Endothelial cell of umbilical vein (primary cell): Measurements from ENCODE around the gene AUTS2. TPM values are rescaled to one million over a fixed set of nuclear protein-coding genes. Genes with fewer than 3 reads are reported as not detected.

Source experiments
- BruUV-seq: library from RNA; stranded (reverse); fragments of 400-500 nt; replicated peaks from 2 replicates; lab custom pipeline; 2021; lab: Mats Ljungman, UMichigan
- CTCF ChIA-PET: fragments of 300-600, 350-600 bp; sonication (Branson Sonifier 250); formaldehyde crosslinking; loops from one replicate; lab custom pipeline; 2021; ENCODE audit warnings: antibody characterized with exemption, inconsistent platforms; lab: Charles Lee
- POLR2A ChIA-PET: fragments of 300-600, 350-600 bp; sonication (Branson Sonifier 250); formaldehyde crosslinking; loops from one replicate; lab custom pipeline; 2021; ENCODE audit warnings: antibody characterized with exemption, inconsistent platforms; lab: Charles Lee
- DNase-seq: peaks from one replicate; pipeline ENCODE4 v3.0.0-alpha.2; 2011; ENCODE audit warnings: low read depth, low spot score
- FAIRE-seq: peaks from 2 replicates; lab custom pipeline; 2011; peaks lifted over from hg19 to GRCh38; lab: Jason Lieb, UNC
- H2AFZ ChIP-seq: 2 replicates; pipeline ENCODE4 v1.6.0; 2012; ENCODE audit warnings: low read depth, low read length, control low read depth, inconsistent platforms
- H3K27ac ChIP-seq: 2 replicates; pipeline ENCODE4 v1.5.1; 2011; ENCODE audit warnings: low read depth, mild to moderate bottlenecking, control low read depth, low read length, moderate library complexity; ENCODE audit not compliant: insufficient read depth
- H3K27me3 ChIP-seq, 2 experiments: 2 replicates each; pipeline versions ENCODE4 v1.6.0 to v1.6.1; 2011; ENCODE audit warnings: low read length in 2 of 2, mixed read lengths in 1 of 2; ENCODE audit not compliant: control insufficient read depth in 2 of 2, insufficient read depth in 2 of 2
- H3K36me3 ChIP-seq, 2 experiments: 2 replicates in 1 of 2; 3 replicates in 1 of 2; pipeline ENCODE4 v1.5.1; 2011; ENCODE audit warnings: low read length in 2 of 2, mild to moderate bottlenecking in 1 of 2, moderate library complexity in 1 of 2; ENCODE audit not compliant: control insufficient read depth in 2 of 2, insufficient read depth in 2 of 2; ENCODE audit errors: extremely low read depth in 1 of 2
- H3K4me1 ChIP-seq: 3 replicates; pipeline ENCODE4 v1.5.1; 2011; ENCODE audit warnings: mild to moderate bottlenecking, low read length; ENCODE audit not compliant: control insufficient read depth, insufficient read depth; ENCODE audit errors: extremely low read depth
- H3K4me2 ChIP-seq: 2 replicates; pipeline ENCODE4 v1.6.1; 2011; ENCODE audit warnings: low read length, control low read depth, mixed read lengths; ENCODE audit not compliant: insufficient read depth
- H3K4me3 ChIP-seq, 3 experiments: fragments of 200-600 bp in 1 of 3; sonication (generic), shearing (Covaris generic) in 1 of 3; replicated peaks in 1 of 3; 2 replicates each; pipeline ENCODE4 v1.5.1; 2011 to 2016; ENCODE audit warnings: control low read depth in 3 of 3, low read length in 3 of 3, mild to moderate bottlenecking in 2 of 3, inconsistent platforms in 1 of 3, low read depth in 1 of 3, moderate library complexity in 1 of 3; ENCODE audit not compliant: insufficient read depth in 1 of 3
- H3K79me2 ChIP-seq: 2 replicates; pipeline ENCODE4 v1.6.0; 2012; ENCODE audit warnings: low read length, inconsistent platforms; ENCODE audit not compliant: control insufficient read depth, insufficient read depth
- H3K9ac ChIP-seq: replicated peaks from 2 replicates; pipeline ENCODE3; 2011; ENCODE audit warnings: low read length, control low read depth; ENCODE audit not compliant: insufficient read depth; ENCODE audit errors: extremely low read depth
- H3K9me1 ChIP-seq: replicated peaks from 3 replicates; pipeline ENCODE4 v1.6.0; 2011; ENCODE audit warnings: mild to moderate bottlenecking, low read length; ENCODE audit not compliant: control insufficient read depth, insufficient read depth; ENCODE audit errors: extremely low read depth
- H3K9me3 ChIP-seq: replicated peaks from 2 replicates; pipeline ENCODE4 v1.5.1; 2012; ENCODE audit warnings: low read length, inconsistent platforms; ENCODE audit not compliant: control insufficient read depth, insufficient read depth
- H4K20me1 ChIP-seq: replicated peaks from 2 replicates; pipeline ENCODE3; 2011; ENCODE audit warnings: mild to moderate bottlenecking, low read length; ENCODE audit not compliant: control insufficient read depth, insufficient read depth; ENCODE audit errors: extremely low read depth
- CTCF ChIP-seq, 2 donors: IDR thresholded peaks; 1 replicate in 1 of 2; 2 replicates in 1 of 2; pipeline ENCODE4 v1.5.1; 2011; ENCODE audit warnings: low read length in 2 of 2, mild to moderate bottlenecking in 2 of 2, moderate library complexity in 2 of 2, control low read depth in 1 of 2, inconsistent platforms in 1 of 2, low read depth in 1 of 2; ENCODE audit not compliant: insufficient read depth in 1 of 2; ENCODE audit errors: extremely low read depth in 1 of 2
- EZH2 ChIP-seq: IDR thresholded peaks from 2 replicates; pipeline ENCODE4 v1.6.1; 2012; ENCODE audit warnings: borderline replicate concordance, low read depth, mild to moderate bottlenecking, moderate library complexity, low read length, inconsistent platforms; ENCODE audit not compliant: severe bottlenecking
- GATA2 ChIP-seq: IDR thresholded peaks from 2 replicates; pipeline ENCODE4 v1.7.0; 2011; ENCODE audit warnings: low read depth, mild to moderate bottlenecking, moderate library complexity, mixed read lengths, low read length; ENCODE audit not compliant: insufficient read length, insufficient read depth
- MYC ChIP-seq: IDR thresholded peaks from one replicate; pipeline ENCODE4 v1.6.1; 2011; ENCODE audit warnings: mild to moderate bottlenecking, low read depth, low read length
- POLR2A ChIP-seq: IDR thresholded peaks from 2 replicates; pipeline ENCODE4 v1.6.1; 2012; ENCODE audit warnings: low read depth, mild to moderate bottlenecking, control low read depth, low read length
- POLR2AphosphoS5 ChIP-seq: IDR thresholded peaks from 2 replicates; pipeline ENCODE4 v1.6.1; 2012; ENCODE audit warnings: low read depth, mild to moderate bottlenecking, control low read depth, low read length, moderate library complexity; ENCODE audit not compliant: insufficient read depth
- dilution Hi-C: fragments of 300-500 bp; cut with MboI; formaldehyde crosslinking; loops from one replicate; pipeline ENCODE4 v1.15.0; 2019; ENCODE audit warnings: low sequenced_read_pairs; ENCODE audit not compliant: extremely low pct_ligation_motif_present
- intact Hi-C: fragments of 100-400 bp; cut with micrococcal nuclease; formaldehyde crosslinking; loops from one replicate; pipeline ENCODE4 v1.10.0; 2022
- polyA plus RNA-seq, 4 experiments: library from polyadenylated mRNA; depleted of rRNA in 3 of 4; stranded (reverse) in 3 of 4; unstranded in 1 of 4; fragments of >200 nt; gene quantifications; 2 replicates each; pipeline versions ENCODE4 v1.2.1 to v1.2.3, GENCODE V29; 2011 to 2012; ENCODE audit warnings: missing spikeins in 1 of 4
- total RNA-seq: library from RNA; stranded (reverse); gene quantifications from 2 replicates; pipeline ENCODE4 v1.2.3, GENCODE V29; 2021

The AUTS2 gene
- total and polyA plus RNA-seq, 2 donors (not counting 3 experiments of a cell fraction or from before 2014, with no cell fraction given): 0.59 to 8.0 TPM

- FAIRE-seq: no peak
- intact Hi-C loops: no loop called here
- CTCF ChIA-PET: no interaction called here
These were observed 148.1 kb downstream of the AUTS2 start for GRCh38 chr7:69746383-69746782.

More at GRCh38 chr7:69746383-69746782, 148.1 kb downstream of the AUTS2 start:
- Histone ChIP-seq H2AFZ (no peak overlapping the region), H4K20me1 (no peaks in the 10 kb centered on the region), H3K4me2 (no peak overlapping the region), H3K4me3 (no peak overlapping the region), H3K79me2 (no peaks in the 10 kb centered on the region), H3K27ac (no peak overlapping the region), H3K9ac (no peak overlapping the region), H3K9me3 (no peaks in the 10 kb centered on the region), H3K4me1 (no peaks in the 10 kb centered on the region), H3K36me3 (no peaks in the 10 kb centered on the region), H3K27me3 (no peaks in the 10 kb centered on the region), H3K9me1 (no peaks in the 10 kb centered on the region)
- TF ChIP-seq POLR2A: no peak
- no peak for TF ChIP-seq GATA2
- no peak for TF ChIP-seq CTCF (IDR thresholded peaks at IDR 0.05; ENCODE audit: extremely low read depth in 1 of 2, insufficient read depth in 1 of 2, low read depth in 1 of 2, low read length in 2 of 2)
- TF ChIP-seq MYC: no peak
- TF ChIP-seq EZH2: no peak
- no peak for TF ChIP-seq POLR2AphosphoS5
- no TSS peak for BruUV-seq
- no peak for DNase-seq
- POLR2A ChIA-PET: no interaction called here
- dilution Hi-C loops: no loop called here
